Stimulated activated CD8-positive, alpha-beta memory T cell treated with anti-CD3 and anti-CD28 coated beads, Interleukin-12 subunit alpha, Interleukin-12 subunit beta, amount 100 ng/mL, for 24 hours (primary cell): ENCODE data around the gene KCNMB3.

ENCODE experiments used
- DNase-seq: peaks from one replicate; pipeline ENCODE4 v3.0.0-alpha.2; 2020; ENCODE audit errors: extremely low read depth

Gene KCNMB3

DNA sequence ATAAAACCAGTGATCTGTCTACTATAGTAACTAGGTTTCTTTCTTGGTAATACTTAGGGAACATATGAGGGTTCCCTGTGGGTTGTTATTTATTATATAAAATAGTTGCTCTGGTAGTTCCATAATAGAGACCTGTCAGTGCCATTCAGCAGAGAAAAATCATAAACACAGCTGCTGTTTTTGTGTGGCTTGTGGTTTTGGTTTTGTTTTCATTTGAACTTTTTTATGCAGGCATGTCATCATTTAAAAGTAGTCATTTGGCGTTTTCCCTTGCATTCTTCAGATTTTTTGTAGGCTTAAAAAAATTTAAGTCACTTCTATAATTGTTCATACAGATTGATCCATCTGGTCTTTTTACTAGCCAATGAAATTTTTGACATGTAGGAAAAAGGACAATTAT lies 54.8 kb downstream of the KCNMB3 start:
- no peak for DNase-seq

DNA sequence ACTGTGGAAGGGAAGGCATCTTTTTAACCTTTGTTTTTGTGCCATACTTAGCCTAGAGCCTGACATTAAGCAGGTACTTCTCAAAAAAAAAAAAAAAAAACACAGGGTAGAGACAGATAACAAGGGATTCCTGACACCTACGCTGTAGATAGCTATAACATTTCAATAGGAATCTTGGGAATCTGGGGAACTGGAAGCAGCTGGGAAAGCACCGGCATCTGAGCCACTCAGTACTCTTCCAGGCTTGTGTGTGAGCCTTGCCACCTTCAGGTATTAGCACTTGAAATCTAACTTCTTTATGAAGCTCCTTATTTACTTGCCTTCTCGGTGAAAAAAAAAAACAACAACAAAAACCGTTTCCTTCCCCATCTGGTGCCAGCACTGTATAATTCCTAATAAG lies 56.0 kb downstream of the KCNMB3 start:
- no peak for DNase-seq
